Activated CD4-positive, alpha-beta T cell treated with anti-CD3 and anti-CD28 coated beads, Interleukin-10, Interleukin-2, amounts not matched to agents 100 ng/mL and 50 ng/mL, durations not matched to agents 16 hours and 8 hours (primary cell): ENCODE measurements around the gene STXBP5.
"Not testable (repeated sequence)": the region's sequence is repeated elsewhere in the genome, so short reads cannot be mapped to it uniquely, and the experiment has no call there.

ENCODE experiments used
- DNase-seq: peaks from one replicate; pipeline ENCODE4 v3.0.0-alpha.2; 2020

STXBP5 gene

GRCh38 chr6:147251072-147251471, 46.9 kb downstream of the STXBP5 start:
- no peak for DNase-seq

GRCh38 chr6:147254929-147255473, 50.8 kb downstream of the STXBP5 start:
- DNase-seq, result not testable (repeated sequence)

GRCh38 chr6:147255948-147256674, 51.9 kb downstream of the STXBP5 start:
- DNase-seq, result no peak

GRCh38 chr6:147257760-147258159, 53.5 kb downstream of the STXBP5 start:
- no peak for DNase-seq

- DNase-seq, result no peak
Measured at GRCh38 chr6:147260091-147260490, 55.9 kb downstream of the STXBP5 start.

- no peak for DNase-seq
Measured at GRCh38 chr6:147262946-147263345, 58.7 kb downstream of the STXBP5 start.

- DNase-seq, result no peak
Measured at GRCh38 chr6:147266821-147267220, 62.6 kb downstream of the STXBP5 start.

- no peak for DNase-seq
Measured at GRCh38 chr6:147267658-147268057, 63.4 kb downstream of the STXBP5 start.

- DNase-seq, result peak; percentile 6
Measured at GRCh38 chr6:147268254-147268653, 64.0 kb downstream of the STXBP5 start.

- no peak for DNase-seq
Measured at GRCh38 chr6:147274012-147274411, 69.8 kb downstream of the STXBP5 start.

GRCh38 chr6:147274776-147275175, 70.6 kb downstream of the STXBP5 start:
- no peak for DNase-seq

- no peak for DNase-seq
Measured at GRCh38 chr6:147278891-147279290, 74.7 kb downstream of the STXBP5 start.

GRCh38 chr6:147279427-147279826, 75.2 kb downstream of the STXBP5 start:
- no peak for DNase-seq

- peak; percentile 42 for DNase-seq
Measured at GRCh38 chr6:147281895-147282565, 77.8 kb downstream of the STXBP5 start.

- DNase-seq, result peak; percentile 22
Measured at GRCh38 chr6:147282566-147282959, 78.3 kb downstream of the STXBP5 start.

GRCh38 chr6:147283460-147283859, 79.2 kb downstream of the STXBP5 start:
- no peak for DNase-seq

GRCh38 chr6:147285087-147285855, 81.1 kb downstream of the STXBP5 start:
- DNase-seq, result peak; percentile 29

- no peak for DNase-seq
Measured at GRCh38 chr6:147287869-147288271, 83.7 kb downstream of the STXBP5 start.

GRCh38 chr6:147297124-147297523, 92.9 kb downstream of the STXBP5 start:
- no peak for DNase-seq

GRCh38 chr6:147297663-147298316, 93.6 kb downstream of the STXBP5 start:
- no peak for DNase-seq

GRCh38 chr6:147298461-147298860, 94.2 kb downstream of the STXBP5 start:
- no peak for DNase-seq

- no peak for DNase-seq
Measured at GRCh38 chr6:147299035-147299434, 94.8 kb downstream of the STXBP5 start.

GRCh38 chr6:147301070-147301469, 96.9 kb downstream of the STXBP5 start:
- no peak for DNase-seq
